H54 (cell line): ENCODE data around the gene BEST3.
A peak's percentile ranks its signal among the peaks of the same experiment; 100 is the strongest.

Source experiments
- DNase-seq: peaks from one replicate; pipeline ENCODE4 v3.0.0; 2011; ENCODE audit warnings: low spot score, mixed read lengths; ENCODE audit not compliant: insufficient read length
- FAIRE-seq: peaks from 3 replicates; lab custom pipeline; 2011; peaks lifted over from hg19 to GRCh38; lab: Jason Lieb, UNC
- POLR2A ChIP-seq: IDR thresholded peaks from 2 replicates; pipeline ENCODE4 v1.6.1; 2011; ENCODE audit warnings: low read depth, mild to moderate bottlenecking, low read length

Gene BEST3

DNA sequence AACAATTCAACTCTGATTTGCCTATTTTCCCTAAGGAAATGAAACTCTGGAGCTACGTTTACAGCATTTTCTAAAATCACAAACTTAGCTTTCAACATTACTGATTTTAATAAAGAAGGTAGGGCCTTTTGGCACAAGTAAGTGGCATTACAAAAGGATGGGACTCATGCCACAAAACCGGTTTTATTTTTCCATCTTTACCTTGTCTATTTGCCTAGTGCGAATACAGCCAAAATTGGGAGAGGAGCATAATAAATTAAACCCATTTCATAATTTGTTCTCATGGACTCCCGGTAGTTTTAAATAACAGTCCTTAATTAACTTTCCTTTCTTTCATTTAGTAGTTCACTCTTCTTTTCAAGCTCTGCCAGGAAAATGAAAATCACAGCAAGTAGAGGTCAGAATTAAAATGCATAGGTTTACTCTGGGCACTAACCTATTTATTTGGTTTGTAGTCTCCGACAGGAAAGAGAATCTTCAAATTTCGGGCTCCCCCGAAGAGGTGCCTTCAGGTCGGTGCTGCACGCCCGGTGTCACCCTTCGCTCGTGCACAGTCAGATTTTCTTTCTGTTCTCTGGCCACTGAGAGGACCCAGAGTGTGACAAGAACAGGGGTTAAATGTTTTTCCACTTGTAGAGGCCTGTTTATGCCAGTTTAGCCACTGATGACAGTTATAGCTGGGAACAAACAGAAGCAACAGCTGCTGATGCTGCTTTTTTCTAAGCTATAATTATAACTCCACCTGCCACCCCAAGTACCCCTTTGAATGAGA, at the start of gene BEST3:
BEST3 (minus strand) TSS at position 535 of the 772 bp plus-strand sequence. CDS start 1,505 bp downstream, outside the sequence.
- DNase-seq (no peak), FAIRE-seq (no peak)
- no peak for TF ChIP-seq POLR2A

DNA sequence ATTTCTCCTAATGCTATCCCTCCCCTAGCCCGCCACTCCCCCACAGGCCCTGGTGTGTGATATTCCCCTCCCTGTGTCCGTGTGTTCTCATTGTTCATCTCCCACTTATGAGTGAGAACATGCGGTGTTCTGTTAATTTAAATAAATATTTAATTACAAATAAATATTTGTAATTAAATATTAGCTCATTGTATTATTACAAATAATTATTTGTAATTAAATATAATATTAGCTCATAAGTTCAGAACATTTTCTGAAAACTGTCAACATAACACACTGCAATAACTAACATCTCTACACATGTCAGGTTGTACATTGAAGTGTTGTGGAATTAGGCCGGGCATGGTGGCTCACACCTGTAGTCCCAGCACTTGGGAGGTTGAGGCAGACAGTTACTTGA, 45.0 kb upstream of the BEST3 start:
- FAIRE-seq: no peak
- no peak for DNase-seq
- TF ChIP-seq POLR2A: no peak

DNA sequence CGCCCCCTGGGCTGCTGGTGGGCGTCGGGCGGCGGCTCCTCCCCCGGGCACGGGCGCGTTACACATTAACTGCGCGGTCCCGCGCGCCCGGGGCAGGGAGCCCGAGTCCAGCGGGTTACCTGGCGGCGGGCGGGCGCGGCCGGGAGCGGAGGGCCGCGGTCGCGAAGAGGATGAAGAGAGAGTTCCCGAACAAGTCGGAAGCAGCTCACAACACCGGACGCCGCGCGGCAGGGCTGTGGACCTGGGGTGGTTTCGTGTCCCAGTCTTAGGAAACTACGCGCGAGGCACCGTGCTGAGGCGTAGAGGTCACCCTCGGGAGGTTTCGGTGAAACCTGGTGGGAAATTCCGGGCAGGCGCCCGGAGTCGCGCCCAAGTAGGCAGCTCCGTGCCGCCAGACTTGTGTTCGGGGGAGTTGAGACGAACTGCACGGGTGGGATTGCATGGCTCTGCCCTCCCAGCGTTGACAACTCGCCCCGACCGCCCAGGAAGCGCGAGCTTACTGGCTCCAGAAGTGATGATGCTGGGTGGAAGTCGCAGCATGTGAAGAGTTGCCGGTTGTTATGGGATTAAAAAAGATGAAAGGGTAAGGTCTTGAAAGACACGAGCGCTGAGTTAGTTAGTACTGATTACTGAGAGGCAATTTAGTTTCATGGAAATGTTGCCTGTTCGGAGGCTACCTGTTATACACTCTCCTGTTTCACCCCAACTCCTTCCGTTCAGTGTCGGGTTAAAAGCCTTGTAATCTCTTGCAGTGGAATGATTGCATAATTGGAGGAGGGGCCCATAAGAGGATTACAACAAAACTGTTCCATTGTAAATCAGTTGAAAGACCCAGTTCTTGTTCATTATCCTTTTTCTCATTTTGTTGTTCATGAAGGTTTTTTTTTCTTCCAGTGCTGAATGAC, 40.4 kb upstream of the BEST3 start:
- peak; percentile 35 for DNase-seq
- peak; percentile 71 for FAIRE-seq
- TF ChIP-seq POLR2A: no peak

DNA sequence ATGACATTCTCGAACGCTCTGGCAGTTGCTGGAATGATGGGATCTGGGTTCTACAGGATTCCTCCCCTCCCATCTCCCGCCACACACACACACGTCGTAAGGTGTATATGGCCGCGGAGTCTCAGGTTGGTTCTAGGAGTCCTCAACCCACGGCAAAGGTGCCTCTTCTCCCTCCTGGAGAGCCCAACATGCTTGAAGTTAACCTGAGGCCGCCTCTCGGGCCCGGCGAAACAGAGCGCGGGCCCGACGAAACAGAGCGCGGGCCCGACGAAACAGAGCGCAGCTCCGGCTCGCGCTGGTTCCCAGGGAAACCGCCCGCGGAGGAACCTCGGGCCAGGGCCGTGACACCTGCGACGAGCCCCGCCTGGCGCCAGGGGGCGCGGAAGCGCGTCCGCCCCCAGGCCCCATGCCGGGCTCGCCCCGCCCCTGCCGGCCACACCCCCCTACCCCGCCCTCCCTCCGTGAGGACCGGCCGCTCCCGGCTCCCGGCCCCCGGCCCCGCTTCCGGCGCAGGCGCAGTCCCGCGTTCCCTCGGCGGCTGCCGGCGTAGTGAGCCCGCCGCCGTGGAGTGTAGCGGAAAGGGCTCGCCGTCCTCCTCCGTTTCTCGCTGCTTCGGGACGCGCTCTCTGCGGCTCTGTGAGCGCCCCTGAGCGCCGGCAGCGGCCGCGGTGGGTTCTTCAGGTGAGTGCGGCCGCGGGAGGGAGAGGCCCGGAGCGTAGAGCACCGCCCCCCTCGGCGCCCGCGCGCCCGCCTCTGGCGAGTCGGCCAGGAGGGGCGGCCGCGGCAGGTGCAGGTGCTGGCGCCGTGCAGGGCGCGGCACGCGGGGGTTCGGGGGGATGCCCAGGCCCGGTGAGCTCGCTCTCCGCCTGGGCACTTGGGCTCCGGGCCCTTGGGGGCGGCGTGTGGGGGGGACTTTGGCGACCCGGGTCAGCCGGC, 39.5 kb upstream of the BEST3 start, which contains the start of gene RAB3IP:
RAB3IP (plus strand) TSS at position 510 of the 936 bp plus-strand sequence. CDS start 16,549 bp downstream, outside the sequence.
- FAIRE-seq (peak; percentile 33), DNase-seq (peak; percentile 91)
- TF ChIP-seq POLR2A: peak; percentile 50

DNA sequence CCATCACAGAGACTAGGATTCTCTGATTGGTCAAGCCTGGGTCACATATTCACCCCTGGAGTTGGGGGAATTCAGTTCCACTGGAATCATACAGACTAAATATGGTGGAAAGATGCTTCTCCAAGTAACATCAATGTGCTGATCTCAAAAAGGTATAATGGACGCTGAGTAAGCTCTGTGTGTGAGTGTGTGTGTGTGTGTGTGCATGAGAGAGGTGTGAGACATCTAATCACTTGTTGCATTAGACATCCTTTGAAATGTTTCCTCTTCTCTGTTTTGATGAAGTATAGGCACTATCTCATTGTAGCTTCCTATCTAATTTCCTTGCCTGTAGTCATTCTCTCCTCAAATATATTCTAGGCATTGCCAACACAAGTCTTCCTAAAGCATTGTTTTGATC, 34.5 kb upstream of the BEST3 start:
- FAIRE-seq (no peak), DNase-seq (no peak)

DNA sequence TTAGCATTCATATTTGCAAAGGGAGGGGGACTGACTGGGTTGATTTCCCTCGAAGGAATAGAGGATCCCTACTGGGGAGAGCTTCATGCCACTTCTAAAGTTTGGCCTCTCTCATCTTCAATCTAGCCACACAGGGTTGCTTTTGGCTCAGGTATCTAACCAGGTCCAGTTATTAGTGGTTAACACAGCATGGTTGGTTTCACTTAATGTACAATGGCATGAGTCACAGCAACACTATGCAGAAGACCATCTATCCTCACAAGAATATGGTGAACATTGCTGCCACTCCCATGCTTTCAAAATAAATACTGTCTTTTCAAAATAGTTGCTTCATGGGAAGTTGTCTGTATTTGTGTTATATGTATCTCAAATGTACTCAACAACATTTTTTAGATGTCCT, 33.0 kb upstream of the BEST3 start:
- DNase-seq (no peak), FAIRE-seq (peak; percentile 95)
- no peak for TF ChIP-seq POLR2A

More for the DNA sequence above, 34.5 kb upstream of the BEST3 start:
- no peak for TF ChIP-seq POLR2A

DNA sequence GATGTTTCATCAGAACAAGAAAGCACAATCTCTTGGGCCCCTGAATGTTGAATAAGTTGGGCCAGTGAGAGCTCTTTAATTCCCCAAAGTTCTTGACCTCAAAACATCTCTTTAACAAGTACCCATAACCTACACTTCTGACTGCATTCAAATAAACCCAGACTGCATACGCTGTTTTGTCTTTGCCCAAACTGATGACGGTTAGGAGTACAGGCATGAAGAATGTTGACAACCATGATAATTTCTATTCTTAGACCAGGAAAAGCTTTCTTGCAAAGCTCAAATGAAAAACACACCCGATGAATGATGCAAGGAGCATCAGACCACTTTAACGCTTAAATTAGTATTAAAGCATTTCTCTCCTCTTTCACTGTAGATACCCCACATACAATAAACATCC, 27.8 kb upstream of the BEST3 start:
- DNase-seq: no peak
- no peak for TF ChIP-seq POLR2A
- no peak for FAIRE-seq

DNA sequence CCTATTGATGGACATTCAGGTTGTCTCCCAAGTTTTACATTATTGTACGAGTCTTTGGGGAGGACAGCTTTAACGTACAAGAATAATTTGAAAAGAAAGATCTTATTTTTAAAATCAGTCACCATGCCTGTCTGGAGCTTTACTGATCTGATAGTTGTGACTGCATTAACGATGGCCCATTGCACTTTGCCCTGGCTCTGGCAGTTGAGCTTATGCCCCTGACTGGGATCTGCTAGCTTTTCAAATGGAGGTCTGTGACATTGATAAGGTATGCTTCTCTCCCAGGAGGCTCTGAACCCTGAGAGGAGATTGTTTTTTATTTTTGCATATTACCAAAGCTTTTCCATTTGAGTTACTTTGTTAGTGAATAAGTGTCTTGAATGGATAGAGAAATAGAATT, 21.6 kb upstream of the BEST3 start:
- no peak for FAIRE-seq
- TF ChIP-seq POLR2A: no peak
- DNase-seq: no peak

DNA sequence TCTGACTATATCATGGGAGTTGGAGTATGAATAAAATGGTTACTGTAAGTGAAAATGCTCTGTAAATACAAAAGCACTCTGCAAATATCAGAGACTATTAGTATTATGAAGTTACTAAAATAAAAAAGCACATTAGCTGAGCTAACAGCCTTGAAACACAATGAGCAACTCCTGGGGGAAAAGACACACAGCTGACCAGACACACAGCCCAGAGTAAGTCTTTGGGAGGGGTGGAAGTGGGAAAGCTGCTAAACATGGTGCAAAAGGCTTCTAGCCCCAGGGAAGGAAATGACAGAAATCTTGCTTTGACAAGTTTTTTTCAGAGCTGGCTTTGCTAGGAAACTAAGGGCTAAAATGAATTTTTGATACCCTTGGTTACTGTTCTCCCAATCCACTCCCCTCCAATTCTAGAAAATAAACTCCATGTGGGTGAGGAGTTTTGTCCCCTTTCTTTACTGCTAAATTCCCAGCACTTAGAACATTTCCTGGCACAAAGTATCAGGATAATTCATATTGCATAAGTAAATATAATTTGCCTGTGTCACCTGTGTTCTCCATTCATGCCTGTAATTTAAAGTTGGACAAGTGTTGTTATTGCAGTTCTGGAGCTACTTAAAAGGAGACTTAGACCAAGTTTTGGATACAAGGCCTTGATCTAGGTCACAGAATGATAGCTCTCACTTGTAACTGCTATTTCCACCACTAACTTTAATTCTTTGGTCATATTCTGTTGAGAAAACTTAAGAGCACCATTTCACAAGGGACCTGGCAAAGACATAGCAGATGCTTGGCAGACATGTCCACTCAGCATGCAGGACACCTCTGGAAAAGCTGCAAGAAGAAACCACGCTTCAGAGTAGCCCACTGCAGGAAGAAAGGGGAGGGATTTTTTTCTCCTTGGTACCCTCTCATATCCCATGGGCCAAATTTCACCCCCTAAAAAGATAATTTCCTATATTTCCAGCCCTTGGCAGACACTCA, 20.5 kb upstream of the BEST3 start:
- no peak for TF ChIP-seq POLR2A
- no peak for DNase-seq
- FAIRE-seq: no peak

DNA sequence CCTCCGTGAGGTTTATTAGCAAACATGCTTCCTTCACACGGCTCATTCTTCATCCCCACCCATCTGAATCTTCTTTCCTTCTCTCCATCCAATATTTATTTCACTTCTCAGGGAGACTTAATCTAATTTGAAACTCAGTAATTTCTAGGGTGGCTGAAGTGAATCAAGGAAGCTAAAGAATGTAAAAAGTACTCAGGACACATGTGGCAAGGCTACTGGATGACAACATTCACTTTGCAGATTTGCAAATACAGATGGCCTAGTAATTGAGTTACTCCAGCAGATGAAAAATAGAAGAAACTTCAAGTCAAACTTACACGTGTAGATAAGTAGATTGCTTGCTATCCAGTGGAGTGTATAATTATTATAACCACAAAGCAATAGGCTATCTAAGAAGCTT, 15.4 kb upstream of the BEST3 start:
- FAIRE-seq (no peak), DNase-seq (no peak)
- no peak for TF ChIP-seq POLR2A

DNA sequence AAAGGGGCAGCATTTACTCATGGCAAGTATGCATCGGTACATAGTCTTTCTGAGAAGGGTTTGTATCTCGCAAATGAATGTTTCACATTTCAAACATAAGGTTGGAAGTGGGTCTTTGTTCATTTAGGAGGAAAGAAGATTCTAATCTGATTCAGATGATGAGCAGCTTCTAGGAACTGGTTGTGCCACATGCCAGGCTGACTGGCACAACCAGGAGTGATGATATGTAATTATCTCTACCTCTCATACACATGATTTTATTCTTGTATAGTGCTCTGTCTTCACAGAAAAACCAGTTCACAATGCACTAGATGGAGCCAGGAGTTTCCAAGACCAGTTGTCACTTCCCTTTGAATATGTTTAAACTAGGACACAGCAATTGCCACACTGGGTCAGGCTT, 13.7 kb upstream of the BEST3 start:
- no peak for DNase-seq
- no peak for TF ChIP-seq POLR2A
- no peak for FAIRE-seq

DNA sequence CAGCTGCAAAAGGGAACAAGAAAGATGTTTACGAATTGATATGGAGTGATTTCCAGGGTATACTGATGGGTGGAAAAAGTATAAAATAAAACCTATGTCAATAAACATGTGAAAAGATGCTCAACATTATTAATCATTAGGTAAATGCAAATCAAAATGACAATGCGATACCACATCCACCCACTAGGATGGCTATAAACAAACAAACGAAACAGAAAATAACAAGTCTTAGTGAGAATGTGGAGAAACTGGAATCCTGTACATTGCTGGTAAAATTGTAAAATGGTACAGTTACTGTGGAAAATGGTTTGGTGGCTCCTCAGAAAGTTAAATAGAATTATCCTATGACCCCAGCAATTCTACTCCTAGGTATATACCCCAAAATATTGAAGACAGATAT, 9.5 kb upstream of the BEST3 start:
- FAIRE-seq (no peak), DNase-seq (no peak)
- TF ChIP-seq POLR2A: no peak
